Activated CD4-positive, alpha-beta memory T cell treated with anti-CD3 and anti-CD28 coated beads, Interleukin-2, amount 10 ng/mL, durations not matched to agents 7 days and 5 days (primary cell): ENCODE measurements around the gene OLIG1. TPM values are rescaled to one million over a fixed set of nuclear protein-coding genes. Genes with fewer than 3 reads are reported as not detected.
A peak's percentile ranks its signal among the peaks of the same experiment; 100 is the strongest.

Experiments used
- CTCF ChIA-PET: fragments of 350-600 bp; sonication (Branson Sonifier 250); formaldehyde crosslinking; loops from one replicate; lab custom pipeline; 2021; ENCODE audit warnings: antibody characterized with exemption, inconsistent platforms; lab: Charles Lee
- POLR2A ChIA-PET: fragments of 350-600 bp; sonication (Branson Sonifier 250); formaldehyde crosslinking; loops from one replicate; lab custom pipeline; 2021; ENCODE audit warnings: antibody characterized with exemption; lab: Charles Lee
- DNase-seq: peaks from one replicate; pipeline ENCODE4 v3.0.0-alpha.2; 2020
- H3K27ac Mint-ChIP-seq: one replicate; pipeline ENCODE4 v1.8.0; 2021; ENCODE audit warnings: mild to moderate bottlenecking, mixed read lengths
- H3K27me3 Mint-ChIP-seq: one replicate; pipeline ENCODE4 v1.8.0; 2021; ENCODE audit warnings: mixed read lengths
- H3K36me3 Mint-ChIP-seq: one replicate; pipeline ENCODE4 v1.8.0; 2021; ENCODE audit warnings: low read depth, mixed read lengths
- H3K4me1 Mint-ChIP-seq: one replicate; pipeline ENCODE4 v1.8.0; 2021; ENCODE audit warnings: mixed read lengths
- H3K4me3 Mint-ChIP-seq: one replicate; pipeline ENCODE4 v1.8.0; 2021; ENCODE audit warnings: mild to moderate bottlenecking, mixed read lengths
- H3K9me3 Mint-ChIP-seq: one replicate; pipeline ENCODE4 v1.8.0; 2021; ENCODE audit warnings: mixed read lengths
- total RNA-seq, 2 experiments: library from RNA; stranded (reverse); gene quantifications; one replicate each; pipeline ENCODE4 v1.2.3, GENCODE V29; 2021

Gene OLIG1
- total RNA-seq = not detected

GRCh38 chr21:33069994-33070743 lies at the start of gene OLIG1:
Gene OLIG1, plus strand, starts transcription at chr21:33070141. Its CDS starts 106 bp downstream, at chr21:33070247.
- DNase-seq = peak; percentile 26
- CTCF ChIA-PET = interaction anchor here (0.6 kb wide), 1 partner anchor 16 kb away, joined by 3 read pairs; no protein-coding TSS in a partner anchor
- POLR2A ChIA-PET = no interaction called here
- H3K36me3 Mint-ChIP-seq = no peaks in the 10 kb centered on the region
- H3K27me3 Mint-ChIP-seq = peaks cover 81% of the 10 kb centered on the region
- H3K4me1 Mint-ChIP-seq = peaks cover 21% of the 10 kb centered on the region
- no peaks in the 10 kb centered on the region for H3K9me3 Mint-ChIP-seq
- peak within 1 kb of the TSS; percentile 62 for H3K4me3 Mint-ChIP-seq
- no peak within 1 kb of the TSS for H3K27ac Mint-ChIP-seq

- peaks cover 20% of the 10 kb centered on the region for H3K4me1 Mint-ChIP-seq
- POLR2A ChIA-PET = no interaction called here
- H3K9me3 Mint-ChIP-seq = no peaks in the 10 kb centered on the region
- CTCF ChIA-PET = no interaction called here
- H3K4me3 Mint-ChIP-seq = no peak overlapping the region
- DNase-seq = no peak
- H3K27ac Mint-ChIP-seq = no peak overlapping the region
- peaks cover 86% of the 10 kb centered on the region for H3K27me3 Mint-ChIP-seq
- peaks cover 7% of the 10 kb centered on the region for H3K36me3 Mint-ChIP-seq
These were observed 49.3 kb upstream of the OLIG1 start for GRCh38 chr21:33020558-33021100.

GRCh38 chr21:33021150-33021549 lies 48.8 kb upstream of the OLIG1 start:
- Mint-ChIP-seq H3K4me3 (no peak overlapping the region), H3K36me3 (peaks cover 12% of the 10 kb centered on the region), H3K4me1 (peaks cover 24% of the 10 kb centered on the region), H3K27ac (no peak overlapping the region), H3K9me3 (no peaks in the 10 kb centered on the region), H3K27me3 (peaks cover 87% of the 10 kb centered on the region)
- ChIA-PET CTCF (no interaction called here), POLR2A (no interaction called here)
- DNase-seq = no peak

- POLR2A ChIA-PET = no interaction called here
These were observed 48.3 kb upstream of the OLIG1 start for GRCh38 chr21:33021667-33022066.

GRCh38 chr21:33022489-33022827 lies 47.5 kb upstream of the OLIG1 start:
- Mint-ChIP-seq H3K4me1 (peaks cover 31% of the 10 kb centered on the region), H3K4me3 (no peak overlapping the region), H3K27ac (peak overlapping the region; percentile 50), H3K27me3 (peaks cover 86% of the 10 kb centered on the region), H3K9me3 (no peaks in the 10 kb centered on the region), H3K36me3 (peaks cover 12% of the 10 kb centered on the region)
- ChIA-PET POLR2A (no interaction called here), CTCF (no interaction called here)
- DNase-seq = no peak

More at GRCh38 chr21:33021667-33022066, 48.3 kb upstream of the OLIG1 start:
- Mint-ChIP-seq H3K27ac (no peak overlapping the region), H3K36me3 (peaks cover 12% of the 10 kb centered on the region), H3K4me3 (no peak overlapping the region), H3K4me1 (peaks cover 28% of the 10 kb centered on the region), H3K9me3 (no peaks in the 10 kb centered on the region), H3K27me3 (peaks cover 87% of the 10 kb centered on the region)
- no peak for DNase-seq
- CTCF ChIA-PET = no interaction called here

- H3K36me3 Mint-ChIP-seq = peaks cover 12% of the 10 kb centered on the region
- no peak overlapping the region for H3K4me3 Mint-ChIP-seq
- peaks cover 31% of the 10 kb centered on the region for H3K4me1 Mint-ChIP-seq
- H3K27ac Mint-ChIP-seq = peak overlapping the region; percentile 50
- no peak for DNase-seq
- ChIA-PET CTCF (no interaction called here), POLR2A (interaction anchor here (0.7 kb wide), 1 partner anchor 137 kb away, joined by 3 read pairs; no protein-coding TSS in a partner anchor)
- H3K9me3 Mint-ChIP-seq = no peaks in the 10 kb centered on the region
- H3K27me3 Mint-ChIP-seq = peaks cover 85% of the 10 kb centered on the region
These were observed 46.9 kb upstream of the OLIG1 start for GRCh38 chr21:33022828-33023573.

GRCh38 chr21:33023574-33024200 lies 46.3 kb upstream of the OLIG1 start:
- POLR2A ChIA-PET = interaction anchor here (0.7 kb wide), 1 partner anchor 137 kb away, joined by 3 read pairs; no protein-coding TSS in a partner anchor
- H3K4me3 Mint-ChIP-seq = peak overlapping the region; percentile 33
- no peak for DNase-seq
- CTCF ChIA-PET = no interaction called here
- H3K4me1 Mint-ChIP-seq = peaks cover 36% of the 10 kb centered on the region
- H3K27me3 Mint-ChIP-seq = peaks cover 85% of the 10 kb centered on the region
- H3K27ac Mint-ChIP-seq = peak overlapping the region; percentile 3
- H3K9me3 Mint-ChIP-seq = no peaks in the 10 kb centered on the region
- peaks cover 15% of the 10 kb centered on the region for H3K36me3 Mint-ChIP-seq

GRCh38 chr21:33024201-33025103 lies 45.5 kb upstream of the OLIG1 start:
- H3K4me3 Mint-ChIP-seq = peak overlapping the region; percentile 33
- peaks cover 15% of the 10 kb centered on the region for H3K36me3 Mint-ChIP-seq
- ChIA-PET POLR2A (no interaction called here), CTCF (no interaction called here)
- no peak for DNase-seq
- H3K4me1 Mint-ChIP-seq = peaks cover 34% of the 10 kb centered on the region
- H3K27ac Mint-ChIP-seq = peak overlapping the region; percentile 21
- H3K27me3 Mint-ChIP-seq = peaks cover 84% of the 10 kb centered on the region
- H3K9me3 Mint-ChIP-seq = no peaks in the 10 kb centered on the region

- Mint-ChIP-seq H3K4me3 (no peak overlapping the region), H3K9me3 (no peaks in the 10 kb centered on the region), H3K27ac (peak overlapping the region; percentile 21), H3K4me1 (peaks cover 31% of the 10 kb centered on the region), H3K27me3 (peaks cover 87% of the 10 kb centered on the region), H3K36me3 (peaks cover 15% of the 10 kb centered on the region)
- no peak for DNase-seq
- ChIA-PET CTCF (interaction anchor here (2.2 kb wide), 1 partner anchor 172 kb away, joined by 7 read pairs; no protein-coding TSS in a partner anchor), POLR2A (no interaction called here)
These were observed 44.8 kb upstream of the OLIG1 start for GRCh38 chr21:33025106-33025488.

GRCh38 chr21:33025489-33026442 lies 44.2 kb upstream of the OLIG1 start, which contains the start of gene OLIG2:
Gene OLIG2, plus strand, starts transcription at chr21:33025935. Its CDS starts 928 bp downstream, at chr21:33026863.
- peaks cover 85% of the 10 kb centered on the region for H3K27me3 Mint-ChIP-seq
- DNase-seq = no peak

GRCh38 chr21:33026443-33026858 lies 43.5 kb upstream of the OLIG1 start:
- ChIA-PET CTCF (interaction anchor here (2.2 kb wide), 1 partner anchor 171 kb away, joined by 7 read pairs; no protein-coding TSS in a partner anchor), POLR2A (interaction anchor here (0.6 kb wide), 1 partner anchor 918 kb away, joined by 3 read pairs; no protein-coding TSS in a partner anchor)
- H3K36me3 Mint-ChIP-seq = peaks cover 15% of the 10 kb centered on the region
- H3K27ac Mint-ChIP-seq = peak overlapping the region; percentile 35
- no peak for DNase-seq
- H3K4me1 Mint-ChIP-seq = peaks cover 27% of the 10 kb centered on the region
- no peak overlapping the region for H3K4me3 Mint-ChIP-seq
- H3K27me3 Mint-ChIP-seq = peaks cover 81% of the 10 kb centered on the region
- no peaks in the 10 kb centered on the region for H3K9me3 Mint-ChIP-seq

More at GRCh38 chr21:33025489-33026442, 44.2 kb upstream of the OLIG1 start, which contains the start of gene OLIG2:
- H3K9me3 Mint-ChIP-seq = no peaks in the 10 kb centered on the region
- ChIA-PET CTCF (interaction anchor here (2.2 kb wide), 1 partner anchor 171 kb away, joined by 7 read pairs; no protein-coding TSS in a partner anchor), POLR2A (no interaction called here)
- no peak within 1 kb of the TSS for H3K4me3 Mint-ChIP-seq
- H3K27ac Mint-ChIP-seq = peak within 1 kb of the TSS; percentile 35
- peaks cover 15% of the 10 kb centered on the region for H3K36me3 Mint-ChIP-seq
- peaks cover 27% of the 10 kb centered on the region for H3K4me1 Mint-ChIP-seq
